Memory B cell (primary cell): ENCODE results near the gene SLC12A8.

Source experiments
- ATAC-seq: fragments of 150-1000 bp; cut with Tn5 transposase; 2 replicates; pipeline ENCODE4 v1.10.0; 2021; ENCODE audit warnings: low read depth, mild to moderate bottlenecking, moderate library complexity
- DNase-seq, 2 donors: peaks; one replicate each; pipeline ENCODE4 v3.0.0; 2022; ENCODE audit warnings: low spot score in 2 of 2
- H3K27ac Mint-ChIP-seq: one replicate; pipeline ENCODE4 v1.8.0; 2022; ENCODE audit warnings: mild to moderate bottlenecking, moderate library complexity, mixed read lengths
- H3K27me3 Mint-ChIP-seq: one replicate; pipeline ENCODE4 v1.8.0; 2022; ENCODE audit warnings: mixed read lengths
- H3K36me3 Mint-ChIP-seq: one replicate; pipeline ENCODE4 v1.8.0; 2022; ENCODE audit warnings: mild to moderate bottlenecking, mixed read lengths
- H3K4me1 Mint-ChIP-seq: one replicate; pipeline ENCODE4 v1.8.0; 2022; ENCODE audit warnings: mixed read lengths
- H3K4me3 Mint-ChIP-seq: one replicate; pipeline ENCODE4 v1.8.0; 2022; ENCODE audit warnings: mild to moderate bottlenecking, moderate library complexity, mixed read lengths
- H3K9me3 Mint-ChIP-seq: one replicate; pipeline ENCODE4 v1.8.0; 2022; ENCODE audit warnings: mixed read lengths

Gene SLC12A8

GRCh38 chr3:125207507-125207906 is 5.0 kb downstream of the SLC12A8 start:
- Mint-ChIP-seq H3K27ac (no peak overlapping the region), H3K9me3 (no peaks in the 10 kb centered on the region), H3K36me3 (peaks cover 2% of the 10 kb centered on the region), H3K27me3 (peaks cover 13% of the 10 kb centered on the region), H3K4me3 (no peak overlapping the region), H3K4me1 (peaks cover 6% of the 10 kb centered on the region)
- ATAC-seq, result no peak
- DNase-seq, result no peak

- no peak for DNase-seq
- peaks cover 2% of the 10 kb centered on the region for H3K36me3 Mint-ChIP-seq
- peaks cover 5% of the 10 kb centered on the region for H3K4me1 Mint-ChIP-seq
- no peak overlapping the region for H3K4me3 Mint-ChIP-seq
- H3K27ac Mint-ChIP-seq, result no peak overlapping the region
- H3K27me3 Mint-ChIP-seq, result peaks cover 12% of the 10 kb centered on the region
- no peaks in the 10 kb centered on the region for H3K9me3 Mint-ChIP-seq
- ATAC-seq, result no peak
Measured at GRCh38 chr3:125206934-125207333, 5.6 kb downstream of the SLC12A8 start.

- peaks cover 5% of the 10 kb centered on the region for H3K4me1 Mint-ChIP-seq
- no peak overlapping the region for H3K4me3 Mint-ChIP-seq
- no peak overlapping the region for H3K27ac Mint-ChIP-seq
- DNase-seq (no peak), ATAC-seq (no peak)
- H3K36me3 Mint-ChIP-seq, result no peaks in the 10 kb centered on the region
- H3K9me3 Mint-ChIP-seq, result no peaks in the 10 kb centered on the region
- H3K27me3 Mint-ChIP-seq, result peaks cover 3% of the 10 kb centered on the region
Measured at GRCh38 chr3:125203731-125204130, 8.8 kb downstream of the SLC12A8 start.

- Mint-ChIP-seq H3K4me1 (peaks cover 5% of the 10 kb centered on the region), H3K36me3 (no peaks in the 10 kb centered on the region), H3K4me3 (no peak overlapping the region), H3K27me3 (no peaks in the 10 kb centered on the region), H3K27ac (no peak overlapping the region), H3K9me3 (no peaks in the 10 kb centered on the region)
- ATAC-seq (no peak), DNase-seq (no peak)
Measured at GRCh38 chr3:125202197-125202596, 10.4 kb downstream of the SLC12A8 start.

- no peaks in the 10 kb centered on the region for H3K27me3 Mint-ChIP-seq
- ATAC-seq (no peak), DNase-seq (no peak)
- peak overlapping the region; percentile 37 for H3K4me3 Mint-ChIP-seq
- H3K9me3 Mint-ChIP-seq, result no peaks in the 10 kb centered on the region
- H3K27ac Mint-ChIP-seq, result peak overlapping the region; percentile 45
- peaks cover 5% of the 10 kb centered on the region for H3K4me1 Mint-ChIP-seq
- no peaks in the 10 kb centered on the region for H3K36me3 Mint-ChIP-seq
Measured at GRCh38 chr3:125200731-125201139, 11.8 kb downstream of the SLC12A8 start.

GRCh38 chr3:125194849-125195601 is 17.5 kb downstream of the SLC12A8 start:
- no peaks in the 10 kb centered on the region for H3K36me3 Mint-ChIP-seq
- no peak overlapping the region for H3K4me3 Mint-ChIP-seq
- H3K27ac Mint-ChIP-seq, result no peak overlapping the region
- ATAC-seq (no peak), DNase-seq (no peak)
- H3K9me3 Mint-ChIP-seq, result no peaks in the 10 kb centered on the region
- H3K27me3 Mint-ChIP-seq, result peaks cover 2% of the 10 kb centered on the region
- peaks cover 17% of the 10 kb centered on the region for H3K4me1 Mint-ChIP-seq

GRCh38 chr3:125194061-125194848 is 18.3 kb downstream of the SLC12A8 start:
- no peak overlapping the region for H3K27ac Mint-ChIP-seq
- H3K4me3 Mint-ChIP-seq, result no peak overlapping the region
- DNase-seq, result no peak
- no peak for ATAC-seq
- H3K9me3 Mint-ChIP-seq, result no peaks in the 10 kb centered on the region
- peaks cover 2% of the 10 kb centered on the region for H3K27me3 Mint-ChIP-seq
- H3K36me3 Mint-ChIP-seq, result no peaks in the 10 kb centered on the region
- peaks cover 13% of the 10 kb centered on the region for H3K4me1 Mint-ChIP-seq

- DNase-seq (peak; percentile 19 to 30), ATAC-seq (peak; percentile 90)
- peak overlapping the region; percentile 33 for H3K4me3 Mint-ChIP-seq
- peaks cover 2% of the 10 kb centered on the region for H3K27me3 Mint-ChIP-seq
- no peaks in the 10 kb centered on the region for H3K36me3 Mint-ChIP-seq
- H3K27ac Mint-ChIP-seq, result peak overlapping the region; percentile 56
- H3K9me3 Mint-ChIP-seq, result no peaks in the 10 kb centered on the region
- H3K4me1 Mint-ChIP-seq, result peaks cover 13% of the 10 kb centered on the region
Measured at GRCh38 chr3:125192190-125193035, 20.1 kb downstream of the SLC12A8 start.

GRCh38 chr3:125191730-125192129 is 20.8 kb downstream of the SLC12A8 start:
- no peak for DNase-seq
- no peaks in the 10 kb centered on the region for H3K9me3 Mint-ChIP-seq
- no peaks in the 10 kb centered on the region for H3K36me3 Mint-ChIP-seq
- no peak for ATAC-seq
- H3K27me3 Mint-ChIP-seq, result peaks cover 2% of the 10 kb centered on the region
- no peak overlapping the region for H3K27ac Mint-ChIP-seq
- H3K4me1 Mint-ChIP-seq, result peaks cover 13% of the 10 kb centered on the region
- no peak overlapping the region for H3K4me3 Mint-ChIP-seq

GRCh38 chr3:125191256-125191655 is 21.3 kb downstream of the SLC12A8 start:
- no peak for DNase-seq

GRCh38 chr3:125190786-125191185 is 21.8 kb downstream of the SLC12A8 start:
- no peak for ATAC-seq
- Mint-ChIP-seq H3K36me3 (no peaks in the 10 kb centered on the region), H3K4me3 (no peak overlapping the region), H3K9me3 (no peaks in the 10 kb centered on the region), H3K27me3 (peaks cover 2% of the 10 kb centered on the region), H3K27ac (no peak overlapping the region), H3K4me1 (peaks cover 13% of the 10 kb centered on the region)
- DNase-seq, result no peak

More at GRCh38 chr3:125191256-125191655, 21.3 kb downstream of the SLC12A8 start:
- Mint-ChIP-seq H3K9me3 (no peaks in the 10 kb centered on the region), H3K27me3 (peaks cover 2% of the 10 kb centered on the region), H3K36me3 (no peaks in the 10 kb centered on the region), H3K27ac (no peak overlapping the region), H3K4me1 (peaks cover 13% of the 10 kb centered on the region), H3K4me3 (no peak overlapping the region)
- ATAC-seq, result no peak

- no peak overlapping the region for H3K4me3 Mint-ChIP-seq
- no peak for ATAC-seq
- no peak for DNase-seq
- peaks cover 13% of the 10 kb centered on the region for H3K4me1 Mint-ChIP-seq
- no peaks in the 10 kb centered on the region for H3K36me3 Mint-ChIP-seq
- peaks cover 2% of the 10 kb centered on the region for H3K27me3 Mint-ChIP-seq
- no peak overlapping the region for H3K27ac Mint-ChIP-seq
- no peaks in the 10 kb centered on the region for H3K9me3 Mint-ChIP-seq
Measured at GRCh38 chr3:125189378-125190165, 23.0 kb downstream of the SLC12A8 start.

- H3K36me3 Mint-ChIP-seq, result no peaks in the 10 kb centered on the region
- DNase-seq (no peak), ATAC-seq (no peak)
- peaks cover 2% of the 10 kb centered on the region for H3K27me3 Mint-ChIP-seq
- no peak overlapping the region for H3K27ac Mint-ChIP-seq
- no peaks in the 10 kb centered on the region for H3K9me3 Mint-ChIP-seq
- peaks cover 13% of the 10 kb centered on the region for H3K4me1 Mint-ChIP-seq
- no peak overlapping the region for H3K4me3 Mint-ChIP-seq
Measured at GRCh38 chr3:125188955-125189354, 23.6 kb downstream of the SLC12A8 start.
